Right cardiac atrium (tissue), 5 donors: Measurements from ENCODE around the gene KLHL17. TPM values are rescaled to one million over a fixed set of nuclear protein-coding genes. Genes with fewer than 3 reads are reported as not detected.
"Not testable (repeated sequence)": the region's sequence is repeated elsewhere in the genome, so short reads cannot be mapped to it uniquely, and the experiment has no call there.

Experiments
- ATAC-seq, 2 donors: fragments of 200-7000 bp; cut with Tn5 transposase; one replicate each; pipeline versions ENCODE4 v1.8.0 to v1.9.1; 2020; ENCODE audit warnings: moderate library complexity in 2 of 2, mild to moderate bottlenecking in 1 of 2
- DNase-seq, 3 donors: peaks; one replicate each; pipeline ENCODE4 v3.0.0-alpha.2; 2020
- H3K27ac ChIP-seq: one replicate; pipeline ENCODE4 v1.5.1; 2013; ENCODE audit warnings: mild to moderate bottlenecking, low read length, control low read depth, moderate library complexity
- H3K27me3 ChIP-seq: one replicate; pipeline ENCODE4 v1.6.1; 2013; ENCODE audit not compliant: control insufficient read depth, insufficient read depth
- H3K4me1 ChIP-seq: one replicate; pipeline ENCODE4 v1.6.1; 2013; ENCODE audit warnings: low read length; ENCODE audit not compliant: control insufficient read depth, insufficient read depth
- H3K4me3 ChIP-seq: one replicate; pipeline ENCODE4 v1.5.1; 2013; ENCODE audit warnings: low read length, control low read depth
- H3K9me3 ChIP-seq: one replicate; pipeline ENCODE4 v1.6.1; 2013; ENCODE audit warnings: low read length; ENCODE audit not compliant: control insufficient read depth
- WGBS: extraction: QIAGEN DNeasy Blood & Tissue Kit; methylation state at CpG from one replicate; pipeline ENCODE4 v1.1.7; 2013; 5-methylcytosine and 5-hydroxymethylcytosine counted together
- intact Hi-C, 4 donors: fragments of 100-400 bp; cut with DNase I; formaldehyde crosslinking; loops; one replicate each; pipeline versions ENCODE4 v1.11.0 to v1.14.0; 2022 to 2023
- polyA plus RNA-seq: library from polyadenylated mRNA; stranded (reverse); fragments of 200-250 nt; gene quantifications from one replicate; pipeline ENCODE4 v1.2.3, GENCODE V29; 2013
- total RNA-seq, 4 donors: library from RNA; stranded (reverse); fragmentation: NEBNext Ultra II Directional; extraction: Animal tissue kit (Norgen Biotek cat#: 25700); gene quantifications; one replicate each; pipeline ENCODE4 v1.2.1, GENCODE V29; 2021
- donor health status: healthy with polysubstance abuse.
- donor health status: DM: no; HTN: yes; CAD: no.
- donor health status: DM: no; HTN: no; CAD: no.
- donor health status: DM: no; HTN: yes; CAD: no; lungs with severe emphysema.
- donor health status: DM: yes; HTN: yes; CAD: no.

The KLHL17 gene
- total and polyA plus RNA-seq, 5 donors: 5.0 to 9.7 (median 5.4) TPM

- no peaks in the 10 kb centered on the region for H3K4me1 ChIP-seq
- no peak overlapping the region for H3K27ac ChIP-seq
- no peaks in the 10 kb centered on the region for H3K27me3 ChIP-seq
- intact Hi-C loops: no loop called here
- no peak overlapping the region for H3K4me3 ChIP-seq
- H3K9me3 ChIP-seq: no peaks in the 10 kb centered on the region
- WGBS: 74% methylated on average over 15 of the region's 15 CpGs
- ATAC-seq (no peak), DNase-seq (peak in 2 of 3 donors; percentile 22 to 33)
Observed at GRCh38 chr1:993379-993995, 33.1 kb downstream of the KLHL17 start.

GRCh38 chr1:994546-994945 lies 34.2 kb downstream of the KLHL17 start:
- ATAC-seq, H3K9me3 ChIP-seq, H3K27ac ChIP-seq, H3K4me3 ChIP-seq, H3K27me3 ChIP-seq, intact Hi-C loops, H3K4me1 ChIP-seq: not testable (repeated sequence)
- peak in 1 of 3 donors; percentile 32 for DNase-seq
- WGBS: 91% methylated on average over 6 of the region's 6 CpGs

DNA sequence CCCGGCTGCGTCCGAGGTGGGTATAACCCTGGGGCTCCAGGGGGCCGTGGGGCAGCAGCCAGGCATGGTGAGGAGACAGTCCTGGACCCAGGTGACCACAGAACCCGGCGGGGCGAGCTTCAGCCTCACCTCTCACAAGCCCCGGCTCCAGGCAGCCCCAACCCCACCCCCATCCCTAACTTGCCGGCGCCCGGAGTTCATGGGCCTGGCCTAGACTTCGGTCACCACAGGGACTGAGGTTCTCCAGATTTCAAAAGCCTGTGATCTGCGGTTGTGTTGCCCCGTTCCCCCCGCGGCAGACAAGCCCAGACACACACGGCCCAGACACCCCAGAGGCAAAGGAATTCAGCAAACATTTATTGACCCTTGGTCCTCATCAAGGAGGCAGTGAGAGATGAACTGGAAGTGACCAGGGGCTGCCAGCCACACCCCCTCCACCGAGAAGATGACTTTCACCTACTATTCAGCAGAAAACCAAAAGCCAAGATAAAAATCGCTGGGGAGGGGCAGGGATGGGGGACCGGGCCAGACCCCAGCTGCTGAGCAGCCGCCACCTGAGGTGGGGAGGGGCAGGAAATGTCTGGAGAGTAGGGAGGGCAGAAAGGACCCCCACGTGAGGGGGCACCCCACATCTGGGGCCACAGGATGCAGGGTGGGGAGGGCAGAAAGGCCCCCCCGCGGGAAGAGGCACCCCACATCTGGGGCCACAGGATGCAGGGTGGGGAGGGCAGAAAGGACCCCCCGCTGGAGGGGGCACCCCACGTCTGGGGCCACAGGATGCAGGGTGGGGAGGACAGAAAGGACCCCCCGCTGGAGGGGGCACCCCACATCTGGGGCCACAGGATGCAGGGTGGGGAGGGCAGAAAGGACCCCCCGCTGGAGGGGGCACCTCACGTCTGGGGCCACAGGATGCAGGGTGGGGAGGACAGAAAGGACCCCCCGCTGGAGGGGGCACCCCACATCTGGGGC lies 35.6 kb downstream of the KLHL17 start:
- Histone ChIP-seq H3K27me3 (no peaks in the 10 kb centered on the region), H3K4me3 (no peak overlapping the region), H3K27ac (no peak overlapping the region), H3K9me3 (no peaks in the 10 kb centered on the region), H3K4me1 (no peaks in the 10 kb centered on the region)
- intact Hi-C loops: no loop called here
- ATAC-seq (no peak), DNase-seq (peak; percentile 22 to 59 (median 58))
- WGBS: 38% methylated on average over 30 of the region's 30 CpGs

DNA sequence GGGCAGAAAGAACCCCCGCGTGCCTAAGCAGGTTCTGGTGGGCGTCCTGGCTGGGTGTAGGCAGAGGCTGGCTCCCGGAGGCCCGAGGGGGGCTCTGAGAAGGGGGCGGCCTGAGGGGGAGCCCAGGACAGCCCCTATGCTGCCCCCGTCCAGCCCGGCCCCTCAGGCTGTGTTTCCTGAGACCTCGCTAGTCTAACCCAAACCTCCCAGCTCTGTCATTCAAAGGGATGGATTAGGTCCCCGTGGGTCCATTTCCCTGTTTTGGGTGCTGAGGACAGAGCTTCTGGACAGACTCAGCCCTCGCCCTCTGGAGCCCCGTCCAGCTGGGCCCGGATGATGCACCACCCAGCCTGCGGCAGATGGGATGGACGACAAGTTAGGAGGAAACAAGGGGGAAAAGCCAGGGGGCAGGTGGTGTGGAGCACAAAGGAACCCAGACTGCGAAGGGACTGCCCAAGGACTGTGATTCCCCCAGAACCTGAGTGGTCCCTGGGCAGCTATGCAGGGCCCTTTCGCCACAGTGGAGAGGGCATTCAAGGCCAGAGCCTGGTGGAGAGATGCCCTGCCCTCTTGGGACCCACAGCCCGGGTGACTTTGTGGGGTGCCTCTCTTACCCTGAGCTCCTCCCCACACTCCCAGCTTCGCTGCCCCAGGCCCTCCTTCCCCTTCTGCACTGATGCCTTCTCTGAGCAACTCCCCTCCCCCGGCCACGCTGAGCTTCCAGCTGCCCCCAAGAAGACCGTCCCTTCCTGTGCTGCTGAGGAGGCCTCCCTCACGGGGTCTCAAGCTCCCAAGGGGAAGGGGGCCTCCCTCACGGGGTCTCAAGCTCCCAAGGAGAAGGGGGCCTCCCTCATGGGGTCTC lies 36.7 kb downstream of the KLHL17 start:
- WGBS: 67% methylated on average over 24 of the region's 24 CpGs
- Histone ChIP-seq H3K27me3 (no peaks in the 10 kb centered on the region), H3K4me3 (no peak overlapping the region), H3K4me1 (no peaks in the 10 kb centered on the region), H3K27ac (no peak overlapping the region), H3K9me3 (no peaks in the 10 kb centered on the region)
- ATAC-seq: no peak
- peak; percentile 15 to 59 (median 51) for DNase-seq
- intact Hi-C loops: no loop called here

DNA sequence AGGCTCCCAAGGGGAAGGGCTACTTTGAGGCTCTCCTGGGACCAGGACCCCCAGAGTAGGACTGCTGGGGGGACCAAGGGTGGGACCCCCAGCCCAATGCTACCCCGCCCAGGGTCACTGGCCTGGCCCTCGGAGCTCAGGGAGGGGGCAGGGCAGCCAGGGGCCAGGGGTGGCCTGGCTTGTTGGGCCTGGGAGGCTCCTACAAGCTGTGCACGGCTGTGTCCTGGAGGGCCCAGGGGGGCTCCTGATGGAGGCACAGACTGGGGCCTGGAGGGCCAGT lies 37.3 kb downstream of the KLHL17 start:
- ATAC-seq (no peak), DNase-seq (no peak)
- WGBS: 69% methylated on average over 3 of the region's 3 CpGs
- Histone ChIP-seq H3K4me1 (no peaks in the 10 kb centered on the region), H3K9me3 (no peaks in the 10 kb centered on the region), H3K4me3 (no peak overlapping the region), H3K27me3 (no peaks in the 10 kb centered on the region), H3K27ac (no peak overlapping the region)
- intact Hi-C loops: no loop called here

- ATAC-seq: no peak
- DNase-seq: peak; percentile 30 to 77 (median 69)
- Histone ChIP-seq H3K4me1 (no peaks in the 10 kb centered on the region), H3K4me3 (peak overlapping the region; percentile 60), H3K27ac (no peak overlapping the region), H3K9me3 (no peaks in the 10 kb centered on the region), H3K27me3 (no peaks in the 10 kb centered on the region)
- 45% methylated on average over 75 of the region's 75 CpGs for WGBS
- intact Hi-C loops: loop anchor here in 1 of 4 donors (2.0 kb wide), 1 partner anchor 13 kb away; no protein-coding TSS in a partner anchor
Observed at GRCh38 chr1:997993-998744, 37.8 kb downstream of the KLHL17 start.

GRCh38 chr1:998745-998994 lies 38.3 kb downstream of the KLHL17 start:
- Histone ChIP-seq H3K27ac (no peak overlapping the region), H3K27me3 (no peaks in the 10 kb centered on the region), H3K4me3 (peak overlapping the region; percentile 60), H3K4me1 (no peaks in the 10 kb centered on the region), H3K9me3 (no peaks in the 10 kb centered on the region)
- ATAC-seq (no peak), DNase-seq (no peak)
- WGBS: 12% methylated on average over 26 of the region's 27 CpGs
- intact Hi-C loops: loop anchor here in 1 of 4 donors (2.0 kb wide), 1 partner anchor 14 kb away; no protein-coding TSS in a partner anchor

- intact Hi-C loops: loop anchor here in 1 of 4 donors (2.0 kb wide), 1 partner anchor 14 kb away; no protein-coding TSS in a partner anchor
- Histone ChIP-seq H3K4me3 (peak overlapping the region; percentile 60), H3K9me3 (no peaks in the 10 kb centered on the region), H3K27ac (peak overlapping the region; percentile 88), H3K27me3 (no peaks in the 10 kb centered on the region), H3K4me1 (no peaks in the 10 kb centered on the region)
- DNase-seq: peak; percentile 47 to 80 (median 76)
- WGBS: under 1% methylated on average over 86 of the region's 86 CpGs
- peak in 1 of 2 donors; percentile 1 for ATAC-seq
Observed at GRCh38 chr1:998995-999724, 38.8 kb downstream of the KLHL17 start.

GRCh38 chr1:999725-1000356 lies 39.5 kb downstream of the KLHL17 start, which contains the start of gene HES4:
TSS of gene HES4 (minus strand) at chr1:1000097. CDS start at chr1:999973, 124 bp downstream.
- intact Hi-C loops: loop anchor here in 1 of 4 donors (2.0 kb wide), 1 partner anchor 15 kb away; no protein-coding TSS in a partner anchor
- ATAC-seq: peak; percentile 81 to 86
- Histone ChIP-seq H3K4me3 (peak within 1 kb of the TSS; percentile 60), H3K27me3 (no peaks in the 10 kb centered on the region), H3K4me1 (peaks cover 4% of the 10 kb centered on the region), H3K9me3 (no peaks in the 10 kb centered on the region), H3K27ac (peak within 1 kb of the TSS; percentile 88)
- DNase-seq: peak; percentile 96 to 98 (median 97)
- under 1% methylated on average over 95 of the region's 95 CpGs for WGBS
